Panc1 (cell line): Measurements from ENCODE around the gene SKIC3. TPM values are rescaled to one million over a fixed set of nuclear protein-coding genes. Genes with fewer than 3 reads are reported as not detected.

Experiments used
- ATAC-seq: fragments of 200-7000 bp; cut with Tn5 transposase; 2 replicates; pipeline ENCODE4 v1.9.1; 2020; ENCODE audit warnings: mild to moderate bottlenecking, moderate library complexity
- BruUV-seq: library from RNA; stranded (reverse); fragments of 400-500 nt; replicated peaks from 2 replicates; lab custom pipeline; 2021; lab: Mats Ljungman, UMichigan
- CTCF ChIA-PET: fragments of 300-600 bp; sonication (Branson Sonifier 250); formaldehyde crosslinking; loops from one replicate; lab custom pipeline; 2022; ENCODE audit warnings: antibody characterized with exemption; lab: Charles Lee
- POLR2A ChIA-PET: fragments of 300-600 bp; sonication (Branson Sonifier 250); formaldehyde crosslinking; loops from one replicate; lab custom pipeline; 2022; ENCODE audit warnings: antibody characterized with exemption; lab: Charles Lee
- DNase-seq: peaks from one replicate; pipeline ENCODE4 v3.0.0-alpha.2; 2010; ENCODE audit warnings: low read depth, low spot score
- H3K27ac ChIP-seq: 2 replicates; pipeline ENCODE4 v1.5.1; 2011; ENCODE audit warnings: mild to moderate bottlenecking, low read length, inconsistent platforms
- H3K27me3 ChIP-seq: fragments of 200-500 bp; sonication (Bioruptor generic); 2 replicates; pipeline ENCODE4 v1.6.0; 2014; ENCODE audit warnings: low read length, inconsistent platforms; ENCODE audit not compliant: control insufficient read depth, insufficient read depth
- H3K36me3 ChIP-seq: fragments of 200-500 bp; sonication (Bioruptor generic); 2 replicates; pipeline ENCODE4 v1.5.1; 2014; ENCODE audit warnings: inconsistent platforms, mild to moderate bottlenecking, low read length, moderate library complexity; ENCODE audit not compliant: control insufficient read depth, insufficient read depth
- H3K4me1 ChIP-seq: 2 replicates; pipeline ENCODE4 v1.5.1; 2011; ENCODE audit warnings: inconsistent platforms, mild to moderate bottlenecking, low read length, moderate library complexity; ENCODE audit not compliant: control insufficient read depth, insufficient read depth
- H3K4me3 ChIP-seq, 2 experiments: 2 replicates each; pipeline ENCODE4 v1.5.1; 2011 to 2012; ENCODE audit warnings: low read depth in 2 of 2, low read length in 2 of 2, mild to moderate bottlenecking in 2 of 2, inconsistent platforms in 1 of 2, moderate library complexity in 1 of 2
- H3K9me3 ChIP-seq: fragments of 200-500 bp; sonication (Bioruptor generic); 2 replicates; pipeline ENCODE4 v1.5.1; 2014; ENCODE audit warnings: low read depth, mild to moderate bottlenecking, inconsistent platforms, low read length, moderate library complexity; ENCODE audit not compliant: control insufficient read depth, insufficient read depth
- CTCF ChIP-seq: fragments of 450-650 bp; IDR thresholded peaks from 2 replicates; pipeline ENCODE4 v1.5.1; 2017; ENCODE audit warnings: mild to moderate bottlenecking
- POLR2AphosphoS5 ChIP-seq: IDR thresholded peaks from 2 replicates; pipeline ENCODE4 v1.6.1; 2012; ENCODE audit warnings: mild to moderate bottlenecking, low read depth, low read length, moderate library complexity
- REST ChIP-seq, 2 experiments: IDR thresholded peaks; 2 replicates each; pipeline ENCODE4 v1.6.1; 2011 to 2012; ENCODE audit warnings: low read depth in 2 of 2, control low read depth in 1 of 2, low read length in 1 of 2, mild to moderate bottlenecking in 1 of 2, moderate library complexity in 1 of 2; ENCODE audit not compliant: insufficient read depth in 1 of 2
- SIN3A ChIP-seq: IDR thresholded peaks from 2 replicates; pipeline ENCODE4 v1.6.1; 2012; ENCODE audit warnings: low read depth, mild to moderate bottlenecking, low read length, moderate library complexity, borderline replicate concordance; ENCODE audit not compliant: insufficient read depth
- TCF7L2 ChIP-seq: IDR thresholded peaks from 2 replicates; pipeline ENCODE4 v1.6.1; 2011; ENCODE audit warnings: mild to moderate bottlenecking, low read depth, low read length, inconsistent platforms
- in situ Hi-C: cut with HindIII; loops from 2 replicates; pipeline ENCODE4 v1.10.0; 2016; ENCODE audit warnings: low sequenced_read_pairs, low pct_unique_long_range_greater_than_20kb
- intact Hi-C: fragments of 100-400 bp; cut with micrococcal nuclease; formaldehyde crosslinking; loops from one replicate; pipeline ENCODE4 v1.10.0; 2022; ENCODE audit not compliant: unreplicated experiment
- total RNA-seq: library from RNA; stranded (reverse); gene quantifications from one replicate; pipeline ENCODE4 v1.2.1, GENCODE V29; 2021; ENCODE audit not compliant: unreplicated experiment

SKIC3 gene
- total RNA-seq, 1 experiment from 2014 or later, result 69.1 TPM

GRCh38 chr5:95524423-95524822 lies 30.4 kb downstream of the SKIC3 start:
- TF ChIP-seq CTCF, result no peak
- no peak for TF ChIP-seq SIN3A
- no peak for TF ChIP-seq POLR2AphosphoS5
- no peak for TF ChIP-seq TCF7L2
- no peak for TF ChIP-seq REST (IDR thresholded peaks at IDR 0.05; ENCODE audit: insufficient read depth in 1 of 2, low read depth in 2 of 2, low read length in 1 of 2)
- no peaks in the 10 kb centered on the region for H3K27me3 ChIP-seq
- BruUV-seq, result no TSS peak
- peaks cover 41% of the 10 kb centered on the region for H3K36me3 ChIP-seq
- H3K4me3 ChIP-seq, result no peak overlapping the region
- CTCF ChIA-PET, result no interaction called here
- no peak overlapping the region for H3K27ac ChIP-seq
- H3K9me3 ChIP-seq, result no peaks in the 10 kb centered on the region
- H3K4me1 ChIP-seq, result no peaks in the 10 kb centered on the region
- in situ Hi-C loops (no loop called here), intact Hi-C loops (no loop called here)
- ATAC-seq, result no peak
- POLR2A ChIA-PET, result interaction anchor here (0.6 kb wide), 1 partner anchor 605 kb away, joined by 3 read pairs; no protein-coding TSS in a partner anchor
- DNase-seq, result no peak

GRCh38 chr5:95520206-95520605 lies 34.6 kb downstream of the SKIC3 start:
- intact Hi-C loops (no loop called here), in situ Hi-C loops (no loop called here)
- H3K36me3 ChIP-seq, result peaks cover 30% of the 10 kb centered on the region
- DNase-seq (no peak), ATAC-seq (no peak)
- no TSS peak for BruUV-seq
- H3K27ac ChIP-seq, result no peak overlapping the region
- POLR2A ChIA-PET, result no interaction called here
- no peaks in the 10 kb centered on the region for H3K9me3 ChIP-seq
- TF ChIP-seq TCF7L2 (no peak), POLR2AphosphoS5 (no peak), CTCF (no peak), REST (IDR thresholded peaks at IDR 0.05; ENCODE audit: insufficient read depth in 1 of 2, low read depth in 2 of 2, low read length in 1 of 2) (no peak), SIN3A (no peak)
- no peaks in the 10 kb centered on the region for H3K27me3 ChIP-seq
- no peak overlapping the region for H3K4me3 ChIP-seq
- no peaks in the 10 kb centered on the region for H3K4me1 ChIP-seq
- CTCF ChIA-PET, result no interaction called here
